Loucy (cell line): Measurements from ENCODE around the gene ATP10A.

Source experiments
- H2AFZ ChIP-seq: fragments of 200-600 bp; sonication (generic); 2 replicates; pipeline ENCODE4 v1.6.0; 2016; ENCODE audit warnings: antibody characterized with exemption, mild to moderate bottlenecking, low read length, moderate library complexity
- H3F3A ChIP-seq: fragments of 200-600 bp; 2 replicates; pipeline ENCODE4 v1.6.0; 2016; ENCODE audit warnings: antibody characterized with exemption, low read depth, mild to moderate bottlenecking
- H3K27me3 ChIP-seq: fragments of 200-600 bp; sonication (generic); 2 replicates; pipeline ENCODE4 v1.6.1; 2014; ENCODE audit warnings: low read length, mild to moderate bottlenecking; ENCODE audit not compliant: insufficient read depth, poor library complexity, severe bottlenecking
- H3K36me3 ChIP-seq: fragments of 200-600 bp; sonication (generic); 2 replicates; pipeline ENCODE4 v1.6.1; 2016; ENCODE audit warnings: low read length; ENCODE audit not compliant: insufficient read depth
- H3K4me1 ChIP-seq: fragments of 200-600 bp; sonication (generic); 2 replicates; pipeline ENCODE4 v1.5.1; 2014; ENCODE audit warnings: low read length, mild to moderate bottlenecking; ENCODE audit not compliant: insufficient read depth, poor library complexity, severe bottlenecking
- H3K4me2 ChIP-seq: fragments of 200-600 bp; sonication (generic); 2 replicates; pipeline ENCODE4 v1.6.0; 2014; ENCODE audit warnings: antibody characterized with exemption, low read length, low read depth, mild to moderate bottlenecking; ENCODE audit not compliant: poor library complexity, severe bottlenecking
- H3K4me3 ChIP-seq: fragments of 200-600 bp; sonication (generic); 2 replicates; pipeline ENCODE4 v1.5.1; 2014; ENCODE audit warnings: low read length, mild to moderate bottlenecking, mixed read lengths; ENCODE audit not compliant: poor library complexity, severe bottlenecking
- H3K79me2 ChIP-seq: fragments of 200-600 bp; sonication (generic); 2 replicates; pipeline ENCODE4 v1.6.1; 2014; ENCODE audit warnings: low read length; ENCODE audit not compliant: insufficient read depth
- H3K9ac ChIP-seq: fragments of 200-600 bp; sonication (generic); 2 replicates; pipeline ENCODE4 v1.6.0; 2014; ENCODE audit warnings: mild to moderate bottlenecking, low read depth, low read length, moderate library complexity; ENCODE audit not compliant: poor library complexity, severe bottlenecking
- H3K9me2 ChIP-seq: fragments of 200-600 bp; sonication (generic); replicated peaks from 2 replicates; pipeline ENCODE4 v1.6.1; 2016; ENCODE audit warnings: low read depth, low read length, mixed read lengths
- H3K9me3 ChIP-seq: fragments of 200-600 bp; sonication (generic); 2 replicates; pipeline ENCODE4 v1.6.1; 2014; ENCODE audit warnings: mild to moderate bottlenecking, antibody characterized with exemption, low read length, low read depth; ENCODE audit not compliant: insufficient read depth
- H4K20me1 ChIP-seq: fragments of 200-600 bp; sonication (generic); 2 replicates; pipeline ENCODE4 v1.6.0; 2014; ENCODE audit warnings: antibody characterized with exemption, low read length, mild to moderate bottlenecking; ENCODE audit not compliant: insufficient read depth, poor library complexity, severe bottlenecking
- EZH2phosphoT487 ChIP-seq: fragments of 200-600 bp; IDR thresholded peaks from 2 replicates; pipeline ENCODE4 v1.6.1; 2018; ENCODE audit warnings: antibody characterized with exemption, mild to moderate bottlenecking, moderate library complexity, borderline replicate concordance
- TF ChIP-seq, protein P1 (sequence below): fragments of 200-600 bp; sonication (generic); conservative IDR thresholded peaks from 2 replicates; pipeline ENCODE4 v1.5.1; 2014; ENCODE audit warnings: mild to moderate bottlenecking, antibody characterized with exemption, low read length

The ATP10A gene

DNA sequence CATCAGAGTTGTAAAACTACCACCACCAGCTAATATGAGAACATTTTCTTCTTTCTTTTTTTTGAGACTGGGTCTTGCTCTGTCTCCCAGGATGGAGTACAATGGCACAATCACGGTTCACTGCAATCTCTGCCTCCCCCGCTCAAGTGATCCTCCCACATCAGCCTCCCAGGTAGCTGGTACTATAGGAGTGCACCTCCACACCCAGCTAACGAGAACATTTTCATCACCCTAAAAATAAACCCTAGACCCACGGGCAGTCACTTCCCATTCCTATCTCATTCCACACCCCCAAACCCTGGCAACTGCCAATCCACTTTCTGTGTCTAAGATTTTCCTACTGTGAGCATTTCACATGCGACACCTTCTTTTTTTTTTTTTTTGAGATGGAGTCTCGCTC lies 130.9 kb downstream of the ATP10A start:
- no peaks in the 10 kb centered on the region; the same call in 1 of the 2 replicates for H3K9me3 ChIP-seq
- TF ChIP-seq EZH2phosphoT487 = no peak
- TF ChIP-seq, protein P1, sequence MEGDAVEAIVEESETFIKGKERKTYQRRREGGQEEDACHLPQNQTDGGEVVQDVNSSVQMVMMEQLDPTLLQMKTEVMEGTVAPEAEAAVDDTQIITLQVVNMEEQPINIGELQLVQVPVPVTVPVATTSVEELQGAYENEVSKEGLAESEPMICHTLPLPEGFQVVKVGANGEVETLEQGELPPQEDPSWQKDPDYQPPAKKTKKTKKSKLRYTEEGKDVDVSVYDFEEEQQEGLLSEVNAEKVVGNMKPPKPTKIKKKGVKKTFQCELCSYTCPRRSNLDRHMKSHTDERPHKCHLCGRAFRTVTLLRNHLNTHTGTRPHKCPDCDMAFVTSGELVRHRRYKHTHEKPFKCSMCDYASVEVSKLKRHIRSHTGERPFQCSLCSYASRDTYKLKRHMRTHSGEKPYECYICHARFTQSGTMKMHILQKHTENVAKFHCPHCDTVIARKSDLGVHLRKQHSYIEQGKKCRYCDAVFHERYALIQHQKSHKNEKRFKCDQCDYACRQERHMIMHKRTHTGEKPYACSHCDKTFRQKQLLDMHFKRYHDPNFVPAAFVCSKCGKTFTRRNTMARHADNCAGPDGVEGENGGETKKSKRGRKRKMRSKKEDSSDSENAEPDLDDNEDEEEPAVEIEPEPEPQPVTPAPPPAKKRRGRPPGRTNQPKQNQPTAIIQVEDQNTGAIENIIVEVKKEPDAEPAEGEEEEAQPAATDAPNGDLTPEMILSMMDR = no peak
- H3K4me2 ChIP-seq = no peak overlapping the region
- H3K36me3 ChIP-seq = no peaks in the 10 kb centered on the region
- H3K27me3 ChIP-seq = no peaks in the 10 kb centered on the region
- no peaks in the 10 kb centered on the region for H3K4me1 ChIP-seq
- H3K9me2 ChIP-seq = no peaks in the 10 kb centered on the region
- no peaks in the 10 kb centered on the region for H3K79me2 ChIP-seq
- H3K4me3 ChIP-seq = no peak overlapping the region
- no peaks in the 10 kb centered on the region for H4K20me1 ChIP-seq
- no peak overlapping the region for H3K9ac ChIP-seq
- no peaks in the 10 kb centered on the region for H3F3A ChIP-seq
- H2AFZ ChIP-seq = no peak overlapping the region

DNA sequence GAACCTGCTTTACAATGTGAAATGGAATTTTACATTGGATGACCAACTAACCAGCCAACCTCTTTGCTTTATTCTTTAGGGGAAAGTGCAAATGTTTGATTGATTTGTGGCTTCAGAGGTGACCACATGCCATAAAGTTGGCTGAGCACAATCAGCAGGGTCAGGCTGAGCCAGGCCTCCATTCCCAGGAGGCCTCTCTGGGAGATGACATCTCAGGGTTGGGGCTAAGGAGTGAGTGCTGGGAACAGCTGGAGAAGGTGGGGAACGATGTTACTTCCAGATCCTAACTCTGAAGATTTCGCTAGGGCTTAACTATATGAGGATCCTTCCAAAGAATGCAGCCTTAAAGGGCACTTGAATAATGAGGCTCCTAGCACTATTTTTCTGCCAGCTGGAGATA lies 131.7 kb downstream of the ATP10A start:
- H3K36me3 ChIP-seq = no peaks in the 10 kb centered on the region
- no peak overlapping the region for H3K4me2 ChIP-seq
- H3F3A ChIP-seq = no peaks in the 10 kb centered on the region
- H2AFZ ChIP-seq = no peak overlapping the region
- no peaks in the 10 kb centered on the region for H3K4me1 ChIP-seq
- TF ChIP-seq EZH2phosphoT487 = no peak
- TF ChIP-seq, protein P1 = no peak
- H3K9me2 ChIP-seq = no peaks in the 10 kb centered on the region
- no peaks in the 10 kb centered on the region for H3K27me3 ChIP-seq
- H3K4me3 ChIP-seq = no peak overlapping the region
- no peaks in the 10 kb centered on the region for H3K79me2 ChIP-seq
- H3K9me3 ChIP-seq = no peaks in the 10 kb centered on the region; the same call in 1 of the 2 replicates
- no peak overlapping the region for H3K9ac ChIP-seq
- no peaks in the 10 kb centered on the region for H4K20me1 ChIP-seq

DNA sequence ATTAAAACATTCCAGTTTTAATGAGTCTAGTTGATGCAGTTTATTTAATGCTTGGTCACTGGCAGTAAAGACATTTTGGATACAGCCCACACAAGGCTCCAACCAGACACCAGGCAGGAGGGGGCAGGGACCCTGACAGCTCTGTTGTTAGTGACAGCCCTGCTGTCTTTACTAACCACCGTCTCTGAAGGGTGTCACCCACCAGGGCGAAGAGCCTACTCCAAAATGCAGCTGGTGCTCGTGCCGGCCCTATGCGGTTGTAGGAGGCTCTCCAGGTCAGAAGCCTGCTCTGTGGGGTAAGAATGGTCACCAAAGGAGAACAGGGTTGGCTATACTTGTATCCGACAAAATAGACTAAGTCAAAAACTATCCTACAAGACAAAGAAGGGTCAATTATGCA lies 132.2 kb downstream of the ATP10A start:
- H3K4me1 ChIP-seq = no peaks in the 10 kb centered on the region
- H3K4me2 ChIP-seq = no peak overlapping the region
- H3K9ac ChIP-seq = no peak overlapping the region
- H3K27me3 ChIP-seq = no peaks in the 10 kb centered on the region
- no peaks in the 10 kb centered on the region for H4K20me1 ChIP-seq
- H2AFZ ChIP-seq = no peak overlapping the region
- H3K36me3 ChIP-seq = no peaks in the 10 kb centered on the region
- no peaks in the 10 kb centered on the region for H3F3A ChIP-seq
- no peaks in the 10 kb centered on the region; the same call in 1 of the 2 replicates for H3K9me3 ChIP-seq
- no peak overlapping the region for H3K4me3 ChIP-seq
- TF ChIP-seq EZH2phosphoT487 = no peak
- TF ChIP-seq, protein P1 = no peak
- H3K9me2 ChIP-seq = no peaks in the 10 kb centered on the region
- no peaks in the 10 kb centered on the region for H3K79me2 ChIP-seq
